NCI-H1930 (cell line): Measurements from ENCODE around the gene EN2.

ENCODE experiments used
- DNase-seq, 2 experiments: peaks; one replicate each; lab custom pipeline; 2025; lab: John Stamatoyannopoulos, UW

EN2 gene

GRCh38 chr7:155508376-155509358 is 50.7 kb downstream of the EN2 start:
- DNase-seq = no peak

- DNase-seq = no peak
Measured at GRCh38 chr7:155509359-155509724, 51.4 kb downstream of the EN2 start.

- peak; percentile 56 to 65 for DNase-seq
Measured at GRCh38 chr7:155509725-155510551, 52.0 kb downstream of the EN2 start.

GRCh38 chr7:155510975-155511701 is 53.2 kb downstream of the EN2 start:
- no peak for DNase-seq

- no peak for DNase-seq
Measured at GRCh38 chr7:155511702-155511996, 53.7 kb downstream of the EN2 start.

- DNase-seq = no peak
Measured at GRCh38 chr7:155512246-155512887, 54.4 kb downstream of the EN2 start.

- no peak for DNase-seq
Measured at GRCh38 chr7:155513543-155514285, 55.8 kb downstream of the EN2 start.

- no peak for DNase-seq
Measured at GRCh38 chr7:155514296-155514695, 56.4 kb downstream of the EN2 start.
